HepG2 (cell line): ENCODE data around the gene RSBN1L. TPM values are rescaled to one million over a fixed set of nuclear protein-coding genes. Genes with fewer than 3 reads are reported as not detected.

Experiments
- ATAC-seq: fragments of 200-7000 bp; cut with Tn5 transposase; 3 replicates; pipeline ENCODE4 v1.9.1; 2020; ENCODE audit warnings: mild to moderate bottlenecking, moderate library complexity
- BruUV-seq: library from RNA; stranded (reverse); fragments of 400-500 nt; replicated peaks from 2 replicates; lab custom pipeline; 2021; lab: Mats Ljungman, UMichigan
- CTCF ChIA-PET: fragments of 300-600 bp; formaldehyde crosslinking; extraction: SDS; loops from one replicate; lab custom pipeline; 2021; ENCODE audit warnings: low total read pairs, inconsistent platforms, low intra/inter-chr PET ratio; lab: Yijun Ruan, JAX
- POLR2A ChIA-PET: fragments of 350-600 bp; sonication (Branson Sonifier 250); formaldehyde crosslinking; loops from one replicate; lab custom pipeline; 2020; ENCODE audit warnings: antibody characterized with exemption, inconsistent platforms; lab: Yijun Ruan, JAX
- DNase-seq: peaks from one replicate; pipeline ENCODE4 v3.0.0-alpha.2; 2015; ENCODE audit warnings: low spot score
- FAIRE-seq: peaks from 3 replicates; lab custom pipeline; 2011; peaks lifted over from hg19 to GRCh38; lab: Jason Lieb, UNC
- H2AFZ ChIP-seq: one replicate; pipeline ENCODE4 v1.6.1; 2011; ENCODE audit warnings: low read length, inconsistent platforms
- H3K27ac ChIP-seq: fragments of 300-600 bp; 3 replicates; pipeline ENCODE4 v1.8.0; 2011; ENCODE audit warnings: mixed run types, mild to moderate bottlenecking, mixed read lengths, low read length, inconsistent platforms; ENCODE audit not compliant: insufficient read depth; ENCODE audit errors: extremely low read length
- H3K27me3 ChIP-seq, 2 experiments: fragments of 200-600 bp in 1 of 2; 2 replicates in 1 of 2; 3 replicates in 1 of 2; pipeline versions ENCODE4 v1.6.0 to v1.8.0; 2011; ENCODE audit warnings: low read length in 2 of 2, mild to moderate bottlenecking in 2 of 2, moderate library complexity in 2 of 2, inconsistent platforms in 1 of 2; ENCODE audit not compliant: insufficient read depth in 2 of 2, control insufficient read depth in 1 of 2
- H3K36me3 ChIP-seq, 2 experiments: fragments of 200-600 bp in 1 of 2; replicated peaks in 1 of 2; 2 replicates in 1 of 2; 3 replicates in 1 of 2; pipeline versions ENCODE4 v1.5.1 to v1.8.0; 2011; ENCODE audit warnings: low read length in 2 of 2, inconsistent platforms in 1 of 2; ENCODE audit not compliant: insufficient read depth in 2 of 2, control insufficient read depth in 1 of 2
- H3K4me1 ChIP-seq: 2 replicates; pipeline ENCODE4 v1.5.1; 2012; ENCODE audit warnings: low read length, inconsistent platforms; ENCODE audit not compliant: insufficient read depth
- H3K4me2 ChIP-seq: 2 replicates; pipeline ENCODE4 v1.6.0; 2011; ENCODE audit warnings: low read depth, low read length, inconsistent platforms
- H3K4me3 ChIP-seq, 3 experiments: fragments of 200-600 bp in 1 of 3; sonication (generic), shearing (Covaris generic) in 1 of 3; replicated peaks in 1 of 3; 2 replicates each; pipeline ENCODE4 v1.5.1; 2011 to 2016; ENCODE audit warnings: low read length in 3 of 3, inconsistent platforms in 2 of 3, low read depth in 2 of 3, mild to moderate bottlenecking in 2 of 3, control low read depth in 1 of 3, mixed read lengths in 1 of 3; ENCODE audit not compliant: insufficient read depth in 1 of 3
- H3K79me2 ChIP-seq: one replicate; pipeline ENCODE4 v1.6.1; 2011; ENCODE audit warnings: low read length, inconsistent platforms; ENCODE audit not compliant: insufficient read depth
- H3K9ac ChIP-seq: 2 replicates; pipeline ENCODE4 v1.6.0; 2011; ENCODE audit warnings: mild to moderate bottlenecking, low read depth, low read length, inconsistent platforms; ENCODE audit not compliant: insufficient read depth
- H3K9me3 ChIP-seq: 2 replicates; pipeline ENCODE4 v1.5.1; 2012; ENCODE audit warnings: mild to moderate bottlenecking, low read length
- H4K20me1 ChIP-seq: 2 replicates; pipeline ENCODE4 v1.6.0; 2011; ENCODE audit warnings: inconsistent platforms, mild to moderate bottlenecking, low read length, moderate library complexity; ENCODE audit not compliant: insufficient read depth
- BRF2 ChIP-seq: sonication (generic); formaldehyde crosslinking; IDR thresholded peaks from 2 replicates; pipeline ENCODE4 v1.8.1; 2022; ENCODE audit warnings: mild to moderate bottlenecking, missing genetic modification reagents
- FOXA3 ChIP-seq: IDR thresholded peaks from 2 replicates; pipeline ENCODE4 v1.6.1; 2016; ENCODE audit warnings: missing genetic modification reagents, missing compliant biosample characterization
- HOXA3 ChIP-seq: sonication (generic); formaldehyde crosslinking; IDR thresholded peaks from 2 replicates; pipeline ENCODE4 v1.5.0; 2020; ENCODE audit warnings: missing genetic modification reagents
- RFX3 ChIP-seq: IDR thresholded peaks from 2 replicates; pipeline ENCODE4 v1.6.1; 2016; ENCODE audit warnings: missing biosample characterization, missing genetic modification reagents
- SAP130 ChIP-seq: IDR thresholded peaks from 2 replicates; pipeline ENCODE4 v1.6.1; 2016; ENCODE audit warnings: low read depth
- WIZ ChIP-seq: sonication (generic); formaldehyde crosslinking; IDR thresholded peaks from 2 replicates; pipeline ENCODE4 v1.5.1; 2020; ENCODE audit warnings: mild to moderate bottlenecking, missing genetic modification reagents
- ZNF260 ChIP-seq: sonication (generic); formaldehyde crosslinking; IDR thresholded peaks from 2 replicates; pipeline ENCODE4 v1.4.0; 2020; ENCODE audit warnings: missing genetic modification reagents, low read depth, mild to moderate bottlenecking, borderline replicate concordance
- ZNF3 ChIP-seq: IDR thresholded peaks from 2 replicates; pipeline ENCODE4 v1.7.0; 2017; ENCODE audit warnings: inconsistent platforms
- ZNF577 ChIP-seq: sonication (generic); formaldehyde crosslinking; IDR thresholded peaks from 2 replicates; pipeline ENCODE4 v1.4.0; 2020; ENCODE audit warnings: mild to moderate bottlenecking, low read depth, missing genetic modification reagents, borderline replicate concordance
- ZNF891 ChIP-seq: sonication (generic); formaldehyde crosslinking; IDR thresholded peaks from 2 replicates; pipeline ENCODE4 v1.5.0; 2020; ENCODE audit warnings: mild to moderate bottlenecking, missing genetic modification reagents
- WGBS: methylation state at CpG from one replicate; pipeline ENCODE4 v1.1.6; 2017; ENCODE audit warnings: low lambda C conversion rate; 5-methylcytosine and 5-hydroxymethylcytosine counted together
- in situ Hi-C: cut with HindIII; loops from 2 replicates; pipeline ENCODE4 v1.10.0; 2017; ENCODE audit warnings: low pct_unique_long_range_greater_than_20kb; ENCODE audit not compliant: extremely low pct_ligation_motif_present
- intact Hi-C: fragments of 100-400 bp; cut with micrococcal nuclease; formaldehyde crosslinking; loops from one replicate; pipeline ENCODE4 v1.10.0; 2022; ENCODE audit not compliant: unreplicated experiment
- polyA plus RNA-seq, 8 experiments: library from polyadenylated mRNA; depleted of rRNA in 3 of 8; stranded (reverse) in 7 of 8; unstranded in 1 of 8; fragments of >200 nt; fragmentation: Illumina TruSeq in 4 of 8; extraction: Trizol in 4 of 8; gene quantifications; 2 replicates each; pipeline versions ENCODE4 v1.2.1 to v1.2.3, GENCODE V29; 2011 to 2016; ENCODE audit warnings: low read depth in 4 of 8, missing spikeins in 1 of 8, mixed read lengths in 1 of 8; ENCODE audit not compliant: insufficient read depth in 1 of 8
- total RNA-seq, 5 experiments: library from RNA; depleted of rRNA; stranded (reverse); fragments of >200 nt; fragmentation: Illumina TruSeq; extraction: Trizol; gene quantifications; 2 replicates each; pipeline ENCODE4 v1.2.3, GENCODE V29; 2016; ENCODE audit warnings: low read depth in 1 of 5
- TF ChIP-seq, protein P1 (sequence below): sonication (generic); formaldehyde crosslinking; IDR thresholded peaks from 2 replicates; pipeline ENCODE4 v1.4.0; 2020; ENCODE audit warnings: mild to moderate bottlenecking, missing genetic modification reagents

RSBN1L gene
- total and polyA plus RNA-seq, 2 of the 13 experiments (the other 11 are each of a cell fraction or from before 2014, with no cell fraction given) = 7.7 to 21.3 TPM

DNA sequence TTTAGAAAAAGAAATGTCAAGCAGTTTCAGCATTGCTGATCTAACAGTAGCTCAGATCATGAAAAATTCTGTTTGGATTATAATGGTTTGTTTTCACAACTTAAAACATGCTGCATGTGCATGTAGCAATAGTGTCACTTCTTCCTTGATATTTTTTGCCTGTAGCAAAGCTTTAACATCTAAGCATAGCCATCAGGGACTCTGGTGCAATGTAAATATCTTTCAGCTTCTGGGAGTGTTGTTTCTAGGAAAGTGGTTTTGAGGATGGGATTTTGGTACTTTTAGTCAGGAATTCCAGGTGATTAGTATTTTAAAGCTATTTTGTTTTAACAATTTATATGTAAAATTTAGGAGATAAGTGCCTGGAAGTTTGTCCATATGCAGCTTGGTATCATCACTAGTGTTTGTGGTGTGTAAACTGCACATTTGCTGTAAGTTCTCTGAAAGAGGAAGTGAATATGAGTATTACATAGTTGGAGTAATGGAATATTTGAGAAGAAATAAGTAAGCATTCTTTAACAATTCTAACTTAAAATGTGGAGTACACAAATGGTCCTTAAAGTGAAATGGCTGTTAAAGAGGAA is 1.9 kb downstream of the RSBN1L start:
- BruUV-seq = no TSS peak
- no peak overlapping the region for H2AFZ ChIP-seq
- H3K4me3 ChIP-seq = peak overlapping the region; percentile 99 to 100 (median 100); a peak in 5 of 6 replicates
- peak; percentile 44 for FAIRE-seq
- H3K9me3 ChIP-seq = no peaks in the 10 kb centered on the region
- peaks cover 0 to 11% of the 10 kb centered on the region in 2 experiments; a peak in 2 of 5 replicates for H3K36me3 ChIP-seq
- H3K27me3 ChIP-seq = no peaks in the 10 kb centered on the region; a peak in 1 of 5 replicates
- H4K20me1 ChIP-seq = peaks cover 30% of the 10 kb centered on the region
- ChIA-PET POLR2A (no interaction called here), CTCF (no interaction called here)
- intact Hi-C loops = loop anchor here (5.0 kb wide), 1 partner anchor 41 kb away; no protein-coding TSS in a partner anchor
- H3K27ac ChIP-seq = no peak overlapping the region
- peak overlapping the region; percentile 78 for H3K4me2 ChIP-seq
- H3K4me1 ChIP-seq = peaks cover 54% of the 10 kb centered on the region
- in situ Hi-C loops = no loop called here
- H3K79me2 ChIP-seq = peaks cover 91% of the 10 kb centered on the region
- H3K9ac ChIP-seq = peak overlapping the region; percentile 97
- TF ChIP-seq FOXA3 (CRISPR knock-in tag) (0 out of 2 replicates have a peak, but pooled peaks have one; percentile 20), BRF2 (CRISPR knock-in tag) (no peak), ZNF577 (CRISPR knock-in tag) (no peak), ZNF3 (CRISPR knock-in tag) (no peak), RFX3 (CRISPR knock-in tag) (no peak), SAP130 (CRISPR knock-in tag) (0 out of 2 replicates have a peak, but pooled peaks have one; percentile 18)
- TF ChIP-seq, all 625 proteins: peak for 2
- ATAC-seq = no peak
- DNase-seq = no peak

DNA sequence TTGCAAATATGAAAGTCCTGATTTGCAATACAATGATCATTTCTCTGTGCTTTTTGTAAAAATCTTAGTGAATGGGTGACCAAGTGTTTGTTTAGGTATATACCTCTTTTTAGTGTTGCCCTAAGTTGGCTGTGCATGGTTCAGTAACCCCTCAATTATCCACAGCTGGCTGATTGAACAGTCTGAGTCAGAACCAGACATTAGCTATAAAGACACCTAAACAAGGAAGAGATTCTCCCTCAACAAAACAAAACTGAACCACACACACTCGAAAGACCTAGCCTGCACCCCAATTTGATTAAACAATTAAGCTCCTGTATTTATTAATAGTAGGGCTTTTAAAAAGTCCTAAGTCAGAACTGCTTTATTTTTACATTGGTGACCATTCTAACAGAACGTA is 2.8 kb downstream of the RSBN1L start:
- Histone ChIP-seq H3K9me3 (no peaks in the 10 kb centered on the region), H3K9ac (no peak overlapping the region), H3K4me1 (peaks cover 54% of the 10 kb centered on the region), H3K36me3 (peaks cover 0 to 13% of the 10 kb centered on the region in 2 experiments; a peak in 2 of 5 replicates), H3K27ac (no peak overlapping the region), H3K79me2 (peaks cover 91% of the 10 kb centered on the region), H3K4me2 (peak overlapping the region; percentile 78), H3K4me3 (peak overlapping the region in 2 of 3 experiments; percentile 99 to 100; a peak in 2 of 6 replicates), H2AFZ (no peak overlapping the region), H4K20me1 (peaks cover 35% of the 10 kb centered on the region), H3K27me3 (no peaks in the 10 kb centered on the region; a peak in 1 of 5 replicates)
- in situ Hi-C loops (no loop called here), intact Hi-C loops (loop anchor here (5.0 kb wide), 1 partner anchor 42 kb away; no protein-coding TSS in a partner anchor)
- ATAC-seq = no peak
- BruUV-seq = no TSS peak
- POLR2A ChIA-PET = no interaction called here
- DNase-seq = no peak
- CTCF ChIA-PET = no interaction called here
- FAIRE-seq = no peak
- 79% methylated on average over 2 of the region's 2 CpGs for WGBS
- TF ChIP-seq, protein P1, sequence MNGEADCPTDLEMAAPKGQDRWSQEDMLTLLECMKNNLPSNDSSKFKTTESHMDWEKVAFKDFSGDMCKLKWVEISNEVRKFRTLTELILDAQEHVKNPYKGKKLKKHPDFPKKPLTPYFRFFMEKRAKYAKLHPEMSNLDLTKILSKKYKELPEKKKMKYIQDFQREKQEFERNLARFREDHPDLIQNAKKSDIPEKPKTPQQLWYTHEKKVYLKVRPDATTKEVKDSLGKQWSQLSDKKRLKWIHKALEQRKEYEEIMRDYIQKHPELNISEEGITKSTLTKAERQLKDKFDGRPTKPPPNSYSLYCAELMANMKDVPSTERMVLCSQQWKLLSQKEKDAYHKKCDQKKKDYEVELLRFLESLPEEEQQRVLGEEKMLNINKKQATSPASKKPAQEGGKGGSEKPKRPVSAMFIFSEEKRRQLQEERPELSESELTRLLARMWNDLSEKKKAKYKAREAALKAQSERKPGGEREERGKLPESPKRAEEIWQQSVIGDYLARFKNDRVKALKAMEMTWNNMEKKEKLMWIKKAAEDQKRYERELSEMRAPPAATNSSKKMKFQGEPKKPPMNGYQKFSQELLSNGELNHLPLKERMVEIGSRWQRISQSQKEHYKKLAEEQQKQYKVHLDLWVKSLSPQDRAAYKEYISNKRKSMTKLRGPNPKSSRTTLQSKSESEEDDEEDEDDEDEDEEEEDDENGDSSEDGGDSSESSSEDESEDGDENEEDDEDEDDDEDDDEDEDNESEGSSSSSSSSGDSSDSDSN (CRISPR knock-in tag) = no peak
- TF ChIP-seq ZNF891 (CRISPR knock-in tag) (no peak), HOXA3 (no peak), ZNF260 (CRISPR knock-in tag) (no peak), WIZ (CRISPR knock-in tag) (no peak)
